GM21717 (cell line): ENCODE measurements around the gene SMPD4.
"Not testable (repeated sequence)": the region's sequence is repeated elsewhere in the genome, so short reads cannot be mapped to it uniquely, and the experiment has no call there.

ENCODE experiments used
- ATAC-seq: cut with Tn5 transposase; IDR thresholded peaks from one replicate; pipeline ENCODE4 v1.9.1; 2021; ENCODE audit warnings: mild to moderate bottlenecking, moderate library complexity; ENCODE audit not compliant: unreplicated experiment

Gene SMPD4

GRCh38 chr2:130187859-130188792 lies 6.7 kb upstream of the SMPD4 start:
- not testable (repeated sequence) for ATAC-seq

- ATAC-seq, result no peak
Measured at GRCh38 chr2:130187268-130187667, 5.9 kb upstream of the SMPD4 start.

- ATAC-seq, result no peak
Measured at GRCh38 chr2:130186391-130186790, 5.0 kb upstream of the SMPD4 start.

- ATAC-seq, result no peak
Measured at GRCh38 chr2:130185896-130186295, 4.5 kb upstream of the SMPD4 start.

GRCh38 chr2:130185436-130185835 lies 4.0 kb upstream of the SMPD4 start:
- no peak for ATAC-seq

- no peak for ATAC-seq
Measured at GRCh38 chr2:130183512-130184373, 2.3 kb upstream of the SMPD4 start.

- ATAC-seq, result not testable (repeated sequence)
Measured at GRCh38 chr2:130182826-130183511, 1.6 kb upstream of the SMPD4 start.

- peak; percentile 87 for ATAC-seq
Measured at GRCh38 chr2:130181880-130182682, 679 bp upstream of the SMPD4 start, which contains the start of gene MZT2B. Gene MZT2B, plus strand, starts transcription at chr2:130182262. Its CDS starts 21 bp downstream, at chr2:130182283.

GRCh38 chr2:130180404-130181324 lies 738 bp downstream of the SMPD4 start:
- ATAC-seq, result not testable (repeated sequence)

GRCh38 chr2:130174866-130175265 lies 6.5 kb downstream of the SMPD4 start:
- not testable (repeated sequence) for ATAC-seq

GRCh38 chr2:130169896-130170295 lies 11.5 kb downstream of the SMPD4 start:
- ATAC-seq, result no peak

GRCh38 chr2:130169163-130169562 lies 12.2 kb downstream of the SMPD4 start:
- ATAC-seq, result not testable (repeated sequence)

- not testable (repeated sequence) for ATAC-seq
Measured at GRCh38 chr2:130166611-130167010, 14.8 kb downstream of the SMPD4 start.

GRCh38 chr2:130165293-130166016 lies 15.9 kb downstream of the SMPD4 start:
- no peak for ATAC-seq

GRCh38 chr2:130162968-130163367 lies 18.4 kb downstream of the SMPD4 start:
- ATAC-seq, result no peak

GRCh38 chr2:130162486-130162885 lies 18.9 kb downstream of the SMPD4 start:
- not testable (repeated sequence) for ATAC-seq

GRCh38 chr2:130160838-130161705 lies 20.3 kb downstream of the SMPD4 start:
- ATAC-seq, result not testable (repeated sequence)
